Measurements from ENCODE around the gene FNDC8. TPM values are rescaled to one million over a fixed set of nuclear protein-coding genes. Genes with fewer than 3 reads are reported as not detected.

FNDC8 gene
- total RNA-seq (2011; cell fraction: chromatin; rRNA removed; ENCODE audit: low replicate concordance) = not detected in 2 replicates
- not detected in 2 replicates for total RNA-seq (2011; cell fraction: nucleolus; rRNA removed)
- not detected in 2 replicates for total RNA-seq (2011; cell fraction: nucleoplasm; rRNA removed)
- total RNA-seq (2014; rRNA removed) (not detected in 2 replicates), total RNA-seq (2014; rRNA removed; fragmentation: Illumina TruSeq; extraction: Trizol) (not detected in 2 replicates), total RNA-seq (2015; rRNA removed; fragmentation: Illumina TruSeq; extraction: Trizol) (not detected in 2 replicates), total RNA-seq (2021) (not detected in 2 replicates), polyA plus RNA-seq (2011; rRNA removed) (not detected in 2 replicates), polyA plus RNA-seq (2014; fragmentation: Illumina TruSeq; extraction: Trizol) (not detected in 2 replicates), polyA plus RNA-seq (2014; fragmentation: Nextera tagmentation; extraction: Ambion mirVana) (under 1 TPM in 1 of 2 experiments, not detected in 1; 0.04 TPM), polyA plus RNA-seq (2014; rRNA removed) (not detected in 2 replicates), polyA minus RNA-seq (2011; rRNA and poly(A)+ RNA removed) (not detected in 2 replicates), Bru-seq, nascent RNA (not detected), BruChase-seq, experiment 1, labeled RNA remaining after a 2-hour chase (not detected), BruChase-seq, experiment 2, labeled RNA remaining after a 6-hour chase (not detected)
- polyA plus RNA-seq (2011; cell fraction: cytosol; rRNA removed) = 0.04 TPM in 1 of 2 replicates, not detected in the other
- polyA plus RNA-seq (2011; cell fraction: nucleus; rRNA removed) = not detected in 2 replicates
- 0.12 TPM in 1 of 2 replicates, not detected in the other for polyA plus RNA-seq (2012)
- polyA minus RNA-seq (2011; cell fraction: cytosol; rRNA and poly(A)+ RNA removed) = not detected in 2 replicates
- not detected in 2 replicates for polyA minus RNA-seq (2011; cell fraction: nucleus; rRNA and poly(A)+ RNA removed)
- long read RNA-seq, experiment 1 = 0 reads
- long read RNA-seq, experiment 2 = 0 reads
- long read RNA-seq, experiment 3 = 0 reads

DNA sequence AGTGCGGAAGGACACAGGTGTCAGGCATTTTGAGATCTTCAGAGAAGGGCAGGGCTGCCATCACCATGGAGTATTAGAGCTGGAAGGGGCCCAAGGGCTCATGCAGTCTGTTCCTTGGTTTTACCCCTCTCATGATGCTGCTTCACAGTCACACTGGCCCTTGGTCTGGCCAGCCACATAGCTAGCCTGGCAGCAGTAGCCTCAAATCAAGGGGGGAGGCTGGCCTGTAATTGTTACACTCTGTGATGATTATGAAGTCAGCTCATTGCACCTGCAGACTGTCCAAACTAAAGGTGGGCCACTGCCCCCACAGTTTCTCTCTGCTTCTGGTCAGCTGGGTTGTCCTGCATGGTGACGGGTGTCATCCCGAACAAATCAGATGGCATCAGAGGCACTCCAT is at the start of gene FNDC8:
Gene FNDC8 (plus strand): TSS at position 301 of the 400 bp plus-strand sequence. CDS start 79 bp downstream, at position 380.
- no peak within 1 kb of the TSS for H3K9ac ChIP-seq (ENCODE audit: insufficient read depth in 1 of 2, low read depth in 2 of 2, low read length in 2 of 2)
- H3K9me1 ChIP-seq (ENCODE audit: control insufficient read depth, insufficient read depth, low read length) = no peaks in the 10 kb centered on the region
- no peak within 1 kb of the TSS for H2AFZ ChIP-seq (ENCODE audit: low read depth, low read length)
- peaks cover 2 to 7% of the 10 kb centered on the region in 2 experiments; a peak in 2 of 5 replicates for H3K27me3 ChIP-seq (ENCODE audit: control insufficient read depth in 2 of 2, insufficient read depth in 2 of 2, low read length in 2 of 2)
- CTCF ChIA-PET (ENCODE audit: low intra/inter-chr PET ratio) = interaction anchor here (2.8 to 4.5 kb wide), 2 partner anchors 123 to 578 kb away, joined by 18 to 49 read pairs; no protein-coding TSS in a partner anchor
- H3K36me3 ChIP-seq (ENCODE audit: control insufficient read depth, insufficient read depth, low read length) = peaks cover 11% of the 10 kb centered on the region; the same call in 2 of the 3 replicates
- no peak within 1 kb of the TSS for H3K4me2 ChIP-seq (ENCODE audit: insufficient read depth, low read length)
- in situ Hi-C loops (cut with MboI) = loop anchor here (5.0 kb wide), 2 partner anchors 124 to 704 kb away; no protein-coding TSS in a partner anchor
- no peak within 1 kb of the TSS for H3K27ac ChIP-seq (ENCODE audit: extremely low read depth, low read depth, low read length)
- H3K9me3 ChIP-seq (replicated peaks; ENCODE audit: control insufficient read depth, insufficient read depth, low read depth, low read length) = no peaks in the 10 kb centered on the region
- WGBS (ENCODE audit: insufficient coverage, low coverage, missing lambda C conversion rate) = 30% methylated on average over 3 of the region's 3 CpGs
- ATAC-seq = no peak
- peaks cover 21% of the 10 kb centered on the region for H3K79me2 ChIP-seq (ENCODE audit: control insufficient read depth, insufficient read depth, low read length)
- intact Hi-C loops (cut with micrococcal nuclease) = loop anchor here (5.0 to 10.0 kb wide), 2 partner anchors 237 to 699 kb away; no protein-coding TSS in a partner anchor
- H4K20me1 ChIP-seq (replicated peaks; ENCODE audit: control insufficient read depth, insufficient read depth, low read length) = no peaks in the 10 kb centered on the region
- no peak within 1 kb of the TSS for H3K4me3 ChIP-seq
- POLR2A ChIA-PET = interaction anchor here (0.6 kb wide), 1 partner anchor 209 kb away, joined by 3 read pairs; no protein-coding TSS in a partner anchor
- no peak for FAIRE-seq
- DNase-seq (ENCODE audit: extremely low read depth in 1 of 4, low spot score in 3 of 4) = no peak
- BruUV-seq (replicated peaks) = no TSS peak
- peaks cover 12 to 20% of the 10 kb centered on the region in 2 experiments; a peak in 4 of 5 replicates for H3K4me1 ChIP-seq (replicated peaks in 1 of 2; ENCODE audit: control insufficient read depth in 2 of 2, insufficient read depth in 2 of 2, low read length in 2 of 2)
- TF ChIP-seq GATAD2A (IDR thresholded peaks at IDR 0.05) (no peak), ARHGAP35 (IDR thresholded peaks at IDR 0.05; ENCODE audit: partially characterized antibody) (no peak), ILK (tag; IDR thresholded peaks at IDR 0.05; ENCODE audit: borderline replicate concordance, low read depth) (no peak), ATF2 (CRISPR knock-in tag; IDR thresholded peaks at IDR 0.05) (no peak), ZC3H8 (IDR thresholded peaks at IDR 0.05) (no peak), CBX5 (IDR thresholded peaks at IDR 0.05; ENCODE audit: borderline replicate concordance, low read depth) (no peak), SAFB (IDR thresholded peaks at IDR 0.05; ENCODE audit: borderline replicate concordance, low read depth, low read length) (no peak), SIX5 (IDR thresholded peaks at IDR 0.05; ENCODE audit: borderline replicate concordance in 1 of 2, insufficient read depth in 1 of 2, low read depth in 1 of 2, low read length in 2 of 2) (no peak), ZBTB9 (CRISPR knock-in tag; IDR thresholded peaks at IDR 0.05) (no peak), ZBTB33 (CRISPR knock-in tag; IDR thresholded peaks at IDR 0.05) (no peak), NUFIP1 (IDR thresholded peaks at IDR 0.05; ENCODE audit: partially characterized antibody) (no peak), NCOR1 (IDR thresholded peaks at IDR 0.05) (no peak), FOSL1 (tag; conservative IDR thresholded peaks at IDR 0.05) (no peak)
